GM18873 (cell line): ENCODE results near the gene FABP7.
"Not testable (repeated sequence)": the region's sequence is repeated elsewhere in the genome, so short reads cannot be mapped to it uniquely, and the experiment has no call there.

ENCODE experiments used
- ATAC-seq: cut with Tn5 transposase; IDR thresholded peaks from one replicate; pipeline ENCODE4 v1.9.1; 2021; ENCODE audit warnings: mild to moderate bottlenecking, moderate library complexity, moderate number of reproducible peaks; ENCODE audit not compliant: unreplicated experiment, low FRiP score

The FABP7 gene

GRCh38 chr6:122779667-122780066 lies at the start of gene FABP7:
Gene FABP7, plus strand, starts transcription at chr6:122779716. Its CDS starts 79 bp downstream, at chr6:122779795.
- no peak for ATAC-seq

- no peak for ATAC-seq
Measured at GRCh38 chr6:122730334-122730733, 49.2 kb upstream of the FABP7 start.

DNA sequence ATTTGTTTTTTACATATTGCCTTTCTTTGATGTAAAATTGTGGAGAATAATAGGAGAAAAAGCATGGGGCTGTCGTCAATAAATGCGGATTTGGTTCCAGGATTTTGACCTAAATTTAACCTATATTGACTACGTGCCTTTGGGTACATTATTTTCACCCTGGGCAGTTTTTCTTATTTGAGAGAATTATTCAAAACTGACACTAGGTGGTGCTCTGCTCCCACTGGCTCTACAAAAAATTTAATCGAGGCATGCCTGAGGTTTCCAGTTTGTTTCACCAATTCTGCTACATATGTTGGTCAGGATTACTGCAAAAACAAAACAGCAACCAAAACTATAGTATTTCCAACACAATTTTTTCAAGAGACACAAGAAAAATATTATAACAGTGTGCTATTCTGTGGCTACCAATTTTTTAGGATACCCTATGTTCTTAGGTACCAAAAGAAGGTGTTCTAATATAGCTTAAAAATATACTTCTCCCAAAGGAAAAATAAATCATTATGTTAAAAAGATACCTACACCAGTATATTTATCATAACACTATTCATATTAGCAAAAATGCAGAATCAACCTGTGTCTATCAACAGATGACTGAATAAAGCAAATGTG lies 48.6 kb upstream of the FABP7 start:
- ATAC-seq = no peak

- ATAC-seq = no peak
Measured at GRCh38 chr6:122733259-122733658, 46.3 kb upstream of the FABP7 start.

GRCh38 chr6:122734529-122735395 lies 44.8 kb upstream of the FABP7 start:
- ATAC-seq = no peak

DNA sequence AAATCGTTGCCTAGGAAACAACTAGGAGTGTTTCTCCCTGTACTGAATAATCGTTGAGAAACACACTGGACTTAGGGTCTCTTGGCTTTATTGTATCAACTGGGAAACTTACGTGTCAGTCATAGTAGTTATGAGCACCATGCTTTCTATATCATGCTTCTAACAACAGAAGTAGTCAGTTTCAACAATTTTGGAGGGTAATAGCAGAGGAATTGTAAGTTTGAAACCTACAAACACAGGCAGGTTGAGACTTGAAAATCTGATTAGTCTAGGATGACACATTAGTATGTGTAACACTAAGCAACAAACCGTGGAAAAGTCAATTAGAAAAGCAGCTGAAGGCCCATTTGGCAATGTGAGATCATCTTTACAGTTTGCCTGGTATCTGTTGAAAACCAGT lies 43.9 kb upstream of the FABP7 start:
- ATAC-seq = no peak

DNA sequence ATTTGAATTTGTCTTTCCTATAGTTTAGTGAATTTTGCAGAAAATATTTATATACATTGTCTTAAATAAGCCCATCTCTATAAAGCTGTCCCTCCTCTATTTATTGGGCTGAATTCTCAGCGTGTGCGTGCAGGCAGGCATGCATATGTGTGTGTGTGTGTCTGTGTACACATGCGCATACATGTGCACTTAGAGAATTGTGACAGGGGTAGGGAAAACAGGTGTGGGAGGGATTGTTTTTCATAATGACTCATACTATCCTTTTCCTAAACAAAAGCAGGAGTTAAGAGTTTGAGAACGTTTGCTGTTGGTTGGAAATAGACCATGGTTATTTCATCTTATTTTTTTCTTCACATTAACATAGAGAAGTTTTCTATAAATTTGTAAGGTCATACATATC lies 43.4 kb upstream of the FABP7 start:
- no peak for ATAC-seq

DNA sequence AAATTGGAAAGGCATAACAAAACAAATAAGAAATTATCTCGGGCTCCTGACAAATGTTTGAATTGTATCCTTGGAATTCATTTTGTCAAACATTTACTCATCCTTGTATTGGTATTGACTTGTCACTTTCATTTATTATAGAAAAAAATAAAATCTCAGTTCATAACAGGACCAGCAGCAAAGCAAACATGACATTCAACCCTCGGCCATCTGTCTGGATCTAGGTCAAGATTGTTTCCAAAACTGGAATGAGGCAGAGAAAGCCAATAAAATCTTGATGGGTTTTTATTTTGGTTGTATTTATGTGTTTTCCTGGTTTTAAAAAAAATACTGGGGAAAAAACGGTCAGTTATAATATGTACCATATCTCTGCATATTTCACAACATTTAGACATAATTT lies 42.9 kb upstream of the FABP7 start:
- ATAC-seq = no peak

DNA sequence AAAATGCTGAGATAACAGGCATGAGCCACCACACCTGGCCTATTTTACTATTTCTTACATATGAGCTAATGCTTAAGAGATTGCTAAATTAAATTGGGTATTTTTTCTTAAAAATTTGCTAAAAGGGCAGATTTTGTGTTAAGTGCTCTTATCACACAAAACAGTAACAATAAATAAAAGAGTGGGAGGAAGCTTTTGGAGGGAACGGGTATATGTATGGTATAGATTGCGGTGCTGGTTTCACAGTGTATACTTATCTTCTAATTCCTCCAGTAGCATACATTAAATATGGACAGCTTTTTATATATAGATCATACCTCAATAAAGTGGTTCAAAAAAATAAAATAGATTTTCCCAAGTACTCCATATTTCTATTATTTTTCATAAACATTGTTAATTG lies 39.4 kb upstream of the FABP7 start:
- ATAC-seq = no peak

- no peak for ATAC-seq
Measured at GRCh38 chr6:122740936-122741335, 38.6 kb upstream of the FABP7 start.

GRCh38 chr6:122744247-122744646 lies 35.3 kb upstream of the FABP7 start:
- ATAC-seq = not testable (repeated sequence)

DNA sequence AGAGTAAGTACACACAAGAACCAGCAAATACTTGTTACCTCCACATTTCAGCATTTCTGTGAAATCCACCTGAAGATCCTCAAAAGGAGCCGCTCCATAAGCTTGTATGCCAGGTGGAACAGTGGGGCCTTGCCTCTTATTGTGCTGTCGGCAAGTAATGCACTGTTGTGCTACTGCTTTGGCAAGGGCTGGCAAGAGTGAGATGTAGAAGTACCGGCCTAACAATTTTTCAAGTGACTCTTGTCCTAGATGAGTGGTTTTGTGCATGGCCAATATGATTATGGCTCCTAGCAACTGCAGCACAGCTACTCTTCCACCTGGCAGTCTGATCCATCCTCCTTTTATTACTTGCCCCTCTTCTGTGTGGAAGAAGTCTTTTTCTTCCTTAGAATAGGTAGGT lies 34.7 kb upstream of the FABP7 start:
- ATAC-seq = not testable (repeated sequence)

GRCh38 chr6:122746688-122747087 lies 32.8 kb upstream of the FABP7 start:
- ATAC-seq = no peak

DNA sequence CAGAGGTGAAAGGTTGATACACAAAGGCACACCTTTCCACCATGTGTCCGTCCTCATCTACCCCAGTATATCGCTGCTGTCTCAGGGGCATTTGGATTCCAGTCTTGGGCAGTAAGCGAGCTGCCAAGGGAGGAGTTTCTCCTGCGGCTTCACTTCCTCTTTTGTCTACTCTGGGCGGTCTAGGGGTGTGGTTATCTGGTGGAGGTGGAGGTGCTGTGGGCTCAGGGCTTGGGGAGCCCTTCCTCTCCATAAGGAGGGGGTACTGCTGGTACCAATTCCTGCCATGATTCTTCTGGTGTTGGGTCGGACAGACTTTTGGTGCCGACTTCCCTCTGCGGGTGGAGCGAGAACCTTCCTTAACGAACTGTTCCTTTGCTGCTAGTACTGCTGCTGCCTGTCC lies 31.9 kb upstream of the FABP7 start:
- no peak for ATAC-seq

DNA sequence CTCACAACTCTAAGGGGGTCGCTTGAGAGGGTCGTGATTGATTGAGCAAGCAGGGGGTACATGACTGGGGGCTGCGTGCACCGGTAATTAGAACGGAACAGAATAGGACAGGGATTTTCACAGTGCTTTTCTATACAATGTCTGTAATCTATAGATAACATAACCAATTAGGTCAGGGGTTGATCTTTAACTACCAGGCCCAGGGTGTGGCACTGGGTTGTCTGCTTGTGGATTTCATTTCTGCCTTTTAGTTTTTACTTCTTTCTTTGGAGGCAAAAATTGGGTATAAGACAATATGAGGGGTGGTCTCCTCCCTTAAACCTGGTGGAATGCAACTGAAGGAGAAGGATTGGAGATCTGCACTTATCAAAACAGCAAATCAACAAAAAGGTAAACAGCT lies 30.6 kb upstream of the FABP7 start:
- not testable (repeated sequence) for ATAC-seq

DNA sequence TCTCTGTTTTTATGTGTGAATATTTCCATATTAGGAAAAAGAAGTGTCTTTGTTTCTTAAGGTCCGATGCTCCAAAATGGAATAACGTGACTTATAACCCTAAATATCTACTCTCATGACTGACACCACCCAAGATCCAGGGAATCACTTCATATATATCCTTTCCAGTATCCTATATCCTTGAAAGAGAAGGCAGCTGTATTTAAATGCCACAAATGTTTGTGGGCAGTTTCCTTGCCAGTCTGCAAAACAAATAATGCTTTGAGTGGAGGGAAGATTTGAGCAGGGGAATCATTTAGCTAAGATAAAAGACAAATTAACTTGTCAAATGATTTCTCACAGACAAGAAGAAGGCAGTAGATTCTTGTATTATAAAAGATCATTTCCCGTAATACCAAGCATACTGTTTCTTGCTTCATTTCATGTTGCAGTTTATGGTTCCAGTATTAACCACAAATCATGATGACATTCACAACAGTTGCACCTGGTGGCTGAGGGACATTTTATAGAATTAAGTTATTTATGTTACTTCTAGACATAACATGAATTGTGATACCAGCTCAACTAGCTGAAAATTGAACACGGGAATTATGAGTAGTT lies 30.0 kb upstream of the FABP7 start:
- no peak for ATAC-seq

- ATAC-seq = peak; percentile 87
Measured at GRCh38 chr6:122751326-122751725, 28.2 kb upstream of the FABP7 start.

DNA sequence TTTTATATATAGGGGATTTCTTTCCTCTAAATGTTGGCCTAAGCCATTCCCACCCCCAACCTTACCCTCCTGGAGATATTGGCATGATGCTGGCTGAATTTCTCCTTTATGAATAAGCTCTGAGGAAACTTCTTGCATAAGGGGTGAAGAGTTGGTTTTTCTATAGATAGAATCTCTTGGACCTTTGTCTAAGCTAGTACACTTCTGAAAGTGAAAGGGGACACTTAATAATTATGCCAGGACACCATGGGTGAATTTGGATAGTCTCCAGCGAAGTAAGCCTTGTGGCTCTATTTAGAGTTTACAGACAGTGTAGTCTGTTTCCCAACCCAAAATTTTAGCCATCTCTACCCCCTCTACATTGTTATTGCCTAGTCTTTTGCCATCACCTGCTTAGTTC lies 27.1 kb upstream of the FABP7 start:
- ATAC-seq = no peak

DNA sequence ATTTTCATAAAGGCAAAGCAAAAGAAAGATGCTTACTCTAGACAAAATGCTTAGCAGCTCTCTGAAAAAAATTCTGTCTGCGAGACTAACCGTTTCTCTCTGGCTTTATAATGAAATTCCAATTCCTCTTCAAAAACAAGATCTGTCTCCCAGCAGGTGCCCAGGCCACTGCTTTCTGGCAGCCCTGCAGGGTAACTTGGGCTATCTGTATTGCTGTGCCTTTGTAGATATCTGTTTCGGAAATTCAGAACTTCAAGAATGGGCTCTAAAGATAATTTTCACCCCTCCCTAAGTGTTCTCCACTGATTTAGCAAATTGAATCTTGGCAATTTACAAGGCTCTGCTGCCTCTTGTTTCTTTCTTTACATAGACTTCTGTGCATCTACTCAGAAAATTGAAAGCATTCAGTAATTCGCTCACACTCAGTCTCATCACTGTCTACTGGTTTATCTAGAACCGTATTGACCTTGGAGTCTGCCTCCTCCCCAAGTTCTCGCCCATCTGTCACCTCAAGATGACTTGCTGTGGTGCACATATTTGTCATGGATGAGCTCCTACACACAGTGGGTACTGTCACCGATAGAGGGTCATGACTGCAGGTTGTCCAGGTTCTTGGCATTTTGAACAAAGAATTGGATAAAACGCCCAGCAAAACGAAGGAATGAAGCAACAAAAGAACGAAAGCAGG lies 26.4 kb upstream of the FABP7 start:
- ATAC-seq = no peak

DNA sequence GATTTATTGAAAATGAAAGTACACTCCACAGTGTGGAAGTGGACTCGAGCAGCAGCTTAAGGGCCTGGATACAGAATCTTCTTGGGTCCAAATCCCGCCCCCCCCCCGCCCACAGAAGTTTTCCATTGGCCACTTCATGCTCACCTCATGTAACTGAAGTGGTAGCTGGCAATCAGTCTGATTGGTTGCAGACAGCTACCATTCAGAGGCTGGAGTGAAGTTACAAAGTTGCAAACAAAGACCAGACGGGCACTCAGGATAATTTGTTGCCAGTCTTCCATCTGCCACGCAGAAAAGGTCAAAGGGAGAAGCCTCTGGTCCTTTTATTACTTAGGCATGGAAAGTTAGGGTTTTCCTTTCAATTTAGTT lies 25.8 kb upstream of the FABP7 start:
- no peak for ATAC-seq

DNA sequence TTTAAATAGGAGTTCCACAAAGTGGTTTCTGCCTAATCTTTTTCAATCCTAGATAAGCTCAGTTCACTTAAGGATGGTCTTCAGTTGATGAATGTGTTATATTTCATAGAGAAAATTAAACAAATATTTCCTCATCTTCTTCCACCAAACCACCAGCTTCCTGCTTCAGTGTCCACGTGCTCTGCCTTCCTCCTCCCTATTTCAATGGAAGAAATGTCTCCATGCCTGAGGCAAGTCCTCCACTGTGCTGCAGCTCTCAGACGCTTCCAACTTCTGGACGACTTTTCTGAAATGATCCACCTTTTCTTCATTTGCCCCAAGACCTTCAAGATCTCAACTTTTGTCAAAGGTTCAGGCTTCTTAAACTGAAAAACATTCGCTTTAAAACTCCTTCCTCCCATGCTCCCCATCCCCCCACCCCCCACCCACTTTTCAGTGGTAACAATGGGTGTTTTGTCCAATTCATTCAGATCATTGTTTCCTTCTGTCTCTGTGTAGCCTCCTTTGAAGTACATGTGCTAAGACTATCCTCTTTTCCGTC lies 25.3 kb upstream of the FABP7 start:
- no peak for ATAC-seq
